Breast epithelium (tissue), 3 donors: Measurements from ENCODE around the gene KRT78.

Experiments
- POLR2A ChIP-seq: fragments of 450-650 bp; IDR thresholded peaks from one replicate; pipeline ENCODE4 v1.6.1; 2016; ENCODE audit warnings: antibody characterized with exemption, mild to moderate bottlenecking, moderate library complexity
- TF ChIP-seq, protein P1 (sequence below), 3 donors: fragments of 450-650 bp; IDR thresholded peaks; one replicate each; pipeline ENCODE4 v1.5.1; 2016 to 2017; ENCODE audit warnings: antibody characterized with exemption in 3 of 3, mild to moderate bottlenecking in 3 of 3, moderate library complexity in 3 of 3

- TF ChIP-seq, protein P1, sequence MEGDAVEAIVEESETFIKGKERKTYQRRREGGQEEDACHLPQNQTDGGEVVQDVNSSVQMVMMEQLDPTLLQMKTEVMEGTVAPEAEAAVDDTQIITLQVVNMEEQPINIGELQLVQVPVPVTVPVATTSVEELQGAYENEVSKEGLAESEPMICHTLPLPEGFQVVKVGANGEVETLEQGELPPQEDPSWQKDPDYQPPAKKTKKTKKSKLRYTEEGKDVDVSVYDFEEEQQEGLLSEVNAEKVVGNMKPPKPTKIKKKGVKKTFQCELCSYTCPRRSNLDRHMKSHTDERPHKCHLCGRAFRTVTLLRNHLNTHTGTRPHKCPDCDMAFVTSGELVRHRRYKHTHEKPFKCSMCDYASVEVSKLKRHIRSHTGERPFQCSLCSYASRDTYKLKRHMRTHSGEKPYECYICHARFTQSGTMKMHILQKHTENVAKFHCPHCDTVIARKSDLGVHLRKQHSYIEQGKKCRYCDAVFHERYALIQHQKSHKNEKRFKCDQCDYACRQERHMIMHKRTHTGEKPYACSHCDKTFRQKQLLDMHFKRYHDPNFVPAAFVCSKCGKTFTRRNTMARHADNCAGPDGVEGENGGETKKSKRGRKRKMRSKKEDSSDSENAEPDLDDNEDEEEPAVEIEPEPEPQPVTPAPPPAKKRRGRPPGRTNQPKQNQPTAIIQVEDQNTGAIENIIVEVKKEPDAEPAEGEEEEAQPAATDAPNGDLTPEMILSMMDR (IDR thresholded peaks at IDR 0.05), result no peak
- TF ChIP-seq POLR2A, result no peak
Measured at GRCh38 chr12:52796429-52796794, 52.4 kb downstream of the KRT78 start.
